HG02938 (cell line): ENCODE results near the gene TRIM66.

Experiments
- ATAC-seq: cut with Tn5 transposase; IDR thresholded peaks from one replicate; pipeline ENCODE4 v1.9.1; 2021; ENCODE audit warnings: mild to moderate bottlenecking, moderate library complexity; ENCODE audit not compliant: unreplicated experiment

The TRIM66 gene

GRCh38 chr11:8715501-8715900 lies 33.0 kb upstream of the TRIM66 start:
- no peak for ATAC-seq

DNA sequence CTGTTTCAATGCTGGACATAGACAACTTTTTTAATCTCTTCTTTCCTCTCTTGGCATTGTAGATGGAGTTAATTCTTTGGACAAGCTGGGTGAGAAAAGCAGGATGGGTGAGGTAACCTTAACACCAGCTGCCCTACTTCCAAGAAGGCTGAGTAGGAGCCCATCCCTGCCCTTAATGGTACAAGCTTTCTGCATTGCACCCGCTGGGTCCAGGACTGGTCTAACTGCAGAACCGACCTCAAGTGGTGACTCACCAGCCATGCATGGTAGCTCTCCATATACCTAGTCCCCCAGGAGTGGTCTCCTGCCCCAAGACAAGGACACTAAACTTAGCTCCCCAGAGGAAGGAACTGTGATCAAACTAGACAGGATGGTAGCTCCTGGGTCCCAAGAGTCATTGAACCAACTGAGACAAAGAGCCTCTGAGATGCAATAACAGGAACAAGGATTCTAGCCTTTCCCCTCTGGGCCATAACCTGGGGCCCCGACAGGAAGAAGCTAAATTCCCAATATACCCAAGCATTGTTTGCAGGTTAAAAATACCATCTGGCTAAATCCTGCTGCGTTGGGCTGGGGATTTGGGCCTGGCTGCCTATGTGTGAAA lies 32.3 kb upstream of the TRIM66 start:
- ATAC-seq = no peak

GRCh38 chr11:8713760-8714454 lies 31.4 kb upstream of the TRIM66 start:
- ATAC-seq = no peak

DNA sequence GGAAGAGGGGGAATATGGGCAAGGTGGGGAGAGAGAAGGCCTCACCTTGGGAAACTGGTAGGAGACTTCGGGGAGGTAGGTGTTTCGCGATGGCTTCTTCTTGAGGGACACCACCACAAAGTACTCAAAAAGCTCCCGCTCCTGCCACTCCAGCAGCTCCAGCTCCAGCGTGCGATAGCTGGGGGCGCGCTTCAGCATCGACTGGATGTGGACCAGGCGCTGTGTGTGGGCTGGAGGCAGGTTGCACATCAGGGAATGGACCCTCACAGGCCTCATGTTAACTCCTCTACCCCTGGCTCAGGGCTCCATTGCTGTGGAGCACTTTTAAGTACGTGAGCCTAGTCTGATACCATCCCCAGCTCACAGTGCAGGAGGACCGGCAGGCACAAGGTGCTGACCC lies 30.0 kb upstream of the TRIM66 start:
- no peak for ATAC-seq

GRCh38 chr11:8711895-8712442 lies 29.5 kb upstream of the TRIM66 start:
- ATAC-seq = no peak

DNA sequence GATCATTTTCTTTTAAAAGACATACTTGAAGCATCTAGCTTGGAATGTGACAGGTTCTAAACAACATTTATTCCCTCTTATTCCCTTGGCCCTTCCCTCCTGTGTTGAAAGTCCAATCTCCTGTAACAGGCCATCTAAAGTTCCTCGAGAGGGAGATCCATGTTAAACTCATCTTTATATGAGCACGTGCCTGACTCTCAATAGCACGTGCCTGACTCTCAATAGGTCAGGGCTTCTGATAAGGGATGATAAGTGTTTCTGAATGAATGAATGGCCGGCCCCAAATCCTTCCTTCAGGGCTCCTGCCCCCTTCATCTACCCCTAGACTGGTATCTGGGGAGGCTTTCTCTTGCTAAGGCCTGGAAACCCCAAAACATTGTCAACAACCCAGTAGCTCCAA lies 27.3 kb upstream of the TRIM66 start:
- no peak for ATAC-seq

GRCh38 chr11:8709002-8709672 lies 26.7 kb upstream of the TRIM66 start:
- ATAC-seq = no peak

GRCh38 chr11:8707541-8708191 lies 25.2 kb upstream of the TRIM66 start:
- ATAC-seq = no peak

DNA sequence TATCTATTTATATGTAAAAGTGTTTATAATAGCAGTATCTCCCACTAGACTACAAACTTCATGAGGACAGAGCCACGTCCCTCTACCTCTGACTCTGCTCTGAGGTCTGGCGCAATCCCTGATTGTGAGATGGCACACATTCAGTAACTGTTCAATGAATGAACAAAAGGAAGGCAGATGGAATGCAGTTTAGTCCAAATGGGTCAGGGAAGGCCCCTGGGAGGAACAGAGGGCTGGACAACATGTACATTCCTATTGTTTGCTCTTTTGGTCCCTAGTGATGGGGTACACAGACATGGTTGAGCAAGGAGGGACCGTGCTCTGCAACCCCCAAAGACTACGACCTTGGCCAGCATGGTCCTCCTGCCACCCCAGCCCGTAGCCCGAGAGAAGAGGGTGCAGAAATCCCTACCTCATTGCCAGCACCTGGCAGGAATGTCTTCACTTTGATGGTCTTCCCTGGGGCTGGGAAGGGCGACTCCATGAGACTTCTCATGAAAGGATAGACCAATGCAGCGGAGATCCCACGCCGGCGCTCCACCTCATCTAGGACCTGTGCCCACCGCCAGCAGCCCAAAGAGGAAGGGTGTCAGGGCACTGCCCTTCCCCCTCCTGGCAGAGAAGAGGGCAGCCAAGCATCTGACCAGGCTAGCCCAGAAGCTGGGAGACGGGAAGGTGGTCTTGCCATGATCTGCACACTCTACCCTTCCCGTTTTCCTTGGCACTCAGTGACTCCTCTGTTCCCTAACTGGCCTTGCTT lies 24.4 kb upstream of the TRIM66 start:
- ATAC-seq = no peak

GRCh38 chr11:8705146-8705545 lies 22.7 kb upstream of the TRIM66 start:
- ATAC-seq = no peak

DNA sequence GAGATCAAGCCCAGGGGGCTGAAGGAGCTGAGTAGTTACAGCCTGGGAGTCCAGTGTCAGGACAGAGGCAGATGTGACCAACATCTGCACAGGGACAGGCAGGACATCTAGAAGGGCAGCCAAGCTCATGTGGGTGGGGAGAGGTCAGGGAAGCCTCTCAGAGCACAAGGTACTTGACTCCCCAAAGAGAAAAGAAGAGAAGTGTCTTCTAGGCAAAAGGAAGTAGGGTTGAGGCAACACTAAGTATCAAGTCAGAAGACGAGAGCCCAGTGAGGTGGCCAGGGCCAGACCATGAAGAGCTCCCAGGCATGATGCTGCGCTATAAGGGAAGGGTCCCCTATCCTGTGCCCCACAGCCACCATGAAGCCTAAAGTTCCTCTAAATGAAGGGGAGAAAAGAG lies 21.7 kb upstream of the TRIM66 start:
- no peak for ATAC-seq

GRCh38 chr11:8702598-8702915 lies 20.1 kb upstream of the TRIM66 start:
- ATAC-seq = no peak

DNA sequence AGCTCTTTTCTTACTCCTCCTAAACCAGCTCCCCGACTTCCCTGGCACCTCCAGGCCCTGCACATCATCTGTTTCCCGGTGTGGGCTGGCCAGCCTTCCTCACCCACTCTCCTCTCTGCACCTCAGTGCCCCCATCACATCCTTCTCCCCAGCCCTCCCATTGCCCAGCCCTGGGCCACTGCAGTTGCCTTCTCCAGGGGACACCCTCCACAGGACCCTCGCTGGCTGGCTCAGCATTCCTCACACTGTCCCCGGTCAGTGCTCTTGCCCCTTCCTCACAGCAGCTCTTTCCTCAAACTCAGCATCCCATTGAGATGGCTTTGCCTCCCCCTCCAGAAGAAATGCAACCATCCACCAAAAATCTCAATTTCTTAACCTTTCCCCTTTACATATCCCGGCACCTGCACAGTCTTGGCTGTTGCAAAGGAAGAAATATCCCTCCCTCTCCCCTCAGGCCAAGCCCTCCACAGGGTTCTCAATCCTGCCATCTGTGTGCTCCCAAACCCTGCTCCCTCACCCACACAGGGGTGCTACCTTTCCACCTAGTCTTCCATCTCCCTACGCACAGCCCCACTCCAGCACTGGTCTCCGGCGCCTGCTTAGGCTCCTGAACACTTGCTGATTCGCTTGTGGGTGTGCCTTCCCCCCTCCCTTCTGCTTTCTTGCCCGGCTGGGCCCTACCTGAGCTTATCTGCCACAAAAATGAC lies 19.6 kb upstream of the TRIM66 start:
- no peak for ATAC-seq

- ATAC-seq = no peak
These were observed 17.4 kb upstream of the TRIM66 start for GRCh38 chr11:8699903-8700302.

- no peak for ATAC-seq
These were observed 16.5 kb upstream of the TRIM66 start for GRCh38 chr11:8698917-8699441.

GRCh38 chr11:8698379-8698851 lies 15.9 kb upstream of the TRIM66 start:
- ATAC-seq = no peak

GRCh38 chr11:8697054-8697453 lies 14.6 kb upstream of the TRIM66 start:
- ATAC-seq = no peak

GRCh38 chr11:8694137-8694536 lies 11.7 kb upstream of the TRIM66 start:
- ATAC-seq = no peak

DNA sequence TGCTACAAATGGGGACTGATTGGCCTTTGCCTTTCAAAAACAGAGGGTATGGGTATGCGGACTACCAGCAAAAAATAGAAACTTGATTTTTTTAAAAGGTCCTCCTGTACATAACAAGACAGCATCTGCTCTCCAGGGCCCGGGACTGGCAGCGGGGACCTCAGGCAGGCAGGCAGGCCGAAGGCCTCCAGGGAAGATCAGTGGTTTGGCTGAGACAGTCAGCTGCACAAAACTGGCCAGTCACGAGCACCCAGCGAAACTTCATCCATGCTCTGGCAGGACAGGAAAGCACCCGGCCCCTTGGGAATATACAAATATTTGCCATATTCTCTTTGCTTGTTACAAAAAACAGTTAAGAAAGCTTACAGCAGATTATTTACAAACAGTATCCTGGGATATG lies 11.1 kb upstream of the TRIM66 start:
- ATAC-seq = no peak

DNA sequence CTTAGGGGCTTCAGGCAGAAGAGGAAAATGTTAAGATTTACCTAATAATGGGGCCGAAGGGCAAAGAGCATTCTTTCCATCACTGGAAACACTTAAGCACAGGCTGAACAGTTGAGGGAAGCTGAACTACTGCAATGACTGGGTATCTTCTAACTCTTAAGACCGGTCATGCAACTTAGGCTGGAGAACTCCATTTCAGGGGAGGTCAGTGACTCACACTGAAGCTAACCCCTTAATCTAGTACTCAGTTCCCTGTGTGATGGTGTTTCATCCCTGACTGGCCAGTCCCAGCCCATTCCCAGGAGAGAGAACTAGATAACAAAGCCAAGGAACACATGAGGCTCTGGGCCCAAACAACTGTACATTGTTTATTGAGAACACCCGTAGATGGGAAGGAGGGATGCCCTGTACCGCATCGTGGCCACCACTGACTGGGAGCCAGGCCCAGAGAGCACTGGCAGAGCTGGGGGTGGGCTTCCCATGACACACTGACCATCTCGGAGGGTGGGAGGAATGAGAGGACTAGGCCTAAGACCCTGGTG lies 10.6 kb upstream of the TRIM66 start:
- no peak for ATAC-seq
